ENCODE results near the gene TSHZ2. TPM values are rescaled to one million over a fixed set of nuclear protein-coding genes. Genes with fewer than 3 reads are reported as not detected.

TSHZ2 gene
- total RNA-seq, 1 experiment from 2014 or later, result 0.07 TPM

DNA sequence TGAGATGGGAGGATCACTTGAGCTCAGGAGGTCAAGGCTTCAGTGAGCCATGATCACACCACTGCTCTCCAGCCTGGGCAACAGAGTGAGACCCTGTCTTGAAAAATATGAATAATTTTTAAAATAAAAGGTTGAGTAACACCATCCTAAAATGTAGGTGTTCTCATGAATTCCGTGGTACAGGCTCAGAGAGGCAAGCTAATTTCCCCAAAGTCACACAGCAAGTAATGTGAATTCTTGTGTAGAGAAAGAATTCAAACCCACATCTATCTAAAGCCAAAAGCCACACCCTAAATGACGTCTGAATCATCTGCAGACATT, 541.0 kb downstream of the TSHZ2 start:
- ATAC-seq, result no peak
- CTCF ChIA-PET, result no interaction called here
- TF ChIP-seq SIN3A (IDR thresholded peaks at IDR 0.05; ENCODE audit: low read depth) (no peak), SRF (IDR thresholded peaks at IDR 0.05; ENCODE audit: low read depth) (no peak), POLR2A (IDR thresholded peaks at IDR 0.05; ENCODE audit: borderline replicate concordance, extremely low read depth, insufficient read depth, insufficient read length) (no peak), POLR2AphosphoS5 (IDR thresholded peaks at IDR 0.05; ENCODE audit: low read depth, low read length) (no peak), JUND (IDR thresholded peaks at IDR 0.05) (no peak)
- 0 out of 4 replicates have a peak, but pooled peaks cover 0 to 3% of the 10 kb centered on the region in 2 experiments for H3K4me1 ChIP-seq (ENCODE audit: control insufficient read depth in 1 of 2, insufficient read depth in 2 of 2, low read length in 2 of 2)
- DNase-seq (ENCODE audit: low read depth, low spot score), result no peak
- no TSS peak for BruUV-seq (replicated peaks)
- H3K4me2 ChIP-seq (ENCODE audit: low read length), result no peak overlapping the region
- no peak overlapping the region for H3K27ac ChIP-seq (ENCODE audit: low read depth, low read length)
- no peaks in the 10 kb centered on the region for H3K36me3 ChIP-seq (ENCODE audit: control insufficient read depth in 1 of 2, insufficient read depth in 2 of 2, low read length in 2 of 2)
- H3K79me2 ChIP-seq (ENCODE audit: insufficient read depth, low read length), result no peaks in the 10 kb centered on the region
- no peaks in the 10 kb centered on the region for H3K27me3 ChIP-seq (ENCODE audit: insufficient read depth, low read length)
- no peak overlapping the region for H2AFZ ChIP-seq (ENCODE audit: low read depth, low read length, poor library complexity, severe bottlenecking)
- no peaks in the 10 kb centered on the region for H4K20me1 ChIP-seq (ENCODE audit: insufficient read depth)
- no peaks in the 10 kb centered on the region for H3K9me3 ChIP-seq (ENCODE audit: control insufficient read depth in 1 of 2, insufficient read depth in 1 of 2, low read depth in 1 of 2, low read length in 2 of 2)
- POLR2A ChIA-PET, result no interaction called here
- RAD21 ChIA-PET (ENCODE audit: low non-redundant PET in 1 of 2, low total read pairs in 2 of 2, uncharacterized antibody in 2 of 2, unreplicated experiment in 2 of 2), result no interaction called here
- intact Hi-C loops (cut with micrococcal nuclease), result no loop called here
- H3K9me2 ChIP-seq (ENCODE audit: insufficient read depth), result no peaks in the 10 kb centered on the region
- H3K4me3 ChIP-seq (replicated peaks in 1 of 2; ENCODE audit: low read depth in 1 of 2, low read length in 2 of 2), result no peak overlapping the region
- no peak overlapping the region for H3K9ac ChIP-seq (ENCODE audit: low read length)

GRCh38 chr20:53513489-53514298, 541.5 kb downstream of the TSHZ2 start:
- no peaks in the 10 kb centered on the region for H3K9me2 ChIP-seq (ENCODE audit: insufficient read depth)
- no peak for DNase-seq (ENCODE audit: low read depth, low spot score)
- no peak overlapping the region for H3K27ac ChIP-seq (ENCODE audit: low read depth, low read length)
- no peak overlapping the region for H3K4me3 ChIP-seq (replicated peaks in 1 of 2; ENCODE audit: low read depth in 1 of 2, low read length in 2 of 2)
- H3K4me1 ChIP-seq (ENCODE audit: control insufficient read depth in 1 of 2, insufficient read depth in 2 of 2, low read length in 2 of 2), result 0 out of 4 replicates have a peak, but pooled peaks cover 0 to 3% of the 10 kb centered on the region in 2 experiments
- no peaks in the 10 kb centered on the region for H3K36me3 ChIP-seq (ENCODE audit: control insufficient read depth in 1 of 2, insufficient read depth in 2 of 2, low read length in 2 of 2)
- no peaks in the 10 kb centered on the region for H4K20me1 ChIP-seq (ENCODE audit: insufficient read depth)
- intact Hi-C loops (cut with micrococcal nuclease), result no loop called here
- no peak for ATAC-seq
- ChIA-PET RAD21 (ENCODE audit: low non-redundant PET in 1 of 2, low total read pairs in 2 of 2, uncharacterized antibody in 2 of 2, unreplicated experiment in 2 of 2) (no interaction called here), POLR2A (no interaction called here), CTCF (no interaction called here)
- no peaks in the 10 kb centered on the region for H3K27me3 ChIP-seq (ENCODE audit: insufficient read depth, low read length)
- no TSS peak for BruUV-seq (replicated peaks)
- H3K9ac ChIP-seq (ENCODE audit: low read length), result no peak overlapping the region
- H3K4me2 ChIP-seq (ENCODE audit: low read length), result no peak overlapping the region
- no peaks in the 10 kb centered on the region for H3K79me2 ChIP-seq (ENCODE audit: insufficient read depth, low read length)
- no peak overlapping the region for H2AFZ ChIP-seq (ENCODE audit: low read depth, low read length, poor library complexity, severe bottlenecking)
- H3K9me3 ChIP-seq (ENCODE audit: control insufficient read depth in 1 of 2, insufficient read depth in 1 of 2, low read depth in 1 of 2, low read length in 2 of 2), result no peaks in the 10 kb centered on the region
- TF ChIP-seq ATF3 (IDR thresholded peaks at IDR 0.05) (no peak), FOSL1 (IDR thresholded peaks at IDR 0.05; ENCODE audit: low read depth) (no peak), SP1 (IDR thresholded peaks at IDR 0.05; ENCODE audit: low read depth) (no peak), EZH2phosphoT487 (IDR thresholded peaks at IDR 0.05; ENCODE audit: borderline replicate concordance) (no peak), TCF7L2 (IDR thresholded peaks at IDR 0.05; ENCODE audit: borderline replicate concordance, extremely low read depth, insufficient read depth, insufficient read length) (no peak), RAD21 (IDR thresholded peaks at IDR 0.05; ENCODE audit: low read depth) (no peak), SIN3A (IDR thresholded peaks at IDR 0.05; ENCODE audit: low read depth) (no peak), SRF (IDR thresholded peaks at IDR 0.05; ENCODE audit: low read depth) (no peak), JUND (IDR thresholded peaks at IDR 0.05) (no peak), EGR1 (IDR thresholded peaks at IDR 0.05; ENCODE audit: low read depth) (no peak), ZNF274 (IDR thresholded peaks at IDR 0.05; ENCODE audit: low read depth, low read length) (no peak), ZBTB33 (IDR thresholded peaks at IDR 0.05; ENCODE audit: extremely low read depth, insufficient replicate concordance, low read length) (no peak)
- TF ChIP-seq, protein P1, sequence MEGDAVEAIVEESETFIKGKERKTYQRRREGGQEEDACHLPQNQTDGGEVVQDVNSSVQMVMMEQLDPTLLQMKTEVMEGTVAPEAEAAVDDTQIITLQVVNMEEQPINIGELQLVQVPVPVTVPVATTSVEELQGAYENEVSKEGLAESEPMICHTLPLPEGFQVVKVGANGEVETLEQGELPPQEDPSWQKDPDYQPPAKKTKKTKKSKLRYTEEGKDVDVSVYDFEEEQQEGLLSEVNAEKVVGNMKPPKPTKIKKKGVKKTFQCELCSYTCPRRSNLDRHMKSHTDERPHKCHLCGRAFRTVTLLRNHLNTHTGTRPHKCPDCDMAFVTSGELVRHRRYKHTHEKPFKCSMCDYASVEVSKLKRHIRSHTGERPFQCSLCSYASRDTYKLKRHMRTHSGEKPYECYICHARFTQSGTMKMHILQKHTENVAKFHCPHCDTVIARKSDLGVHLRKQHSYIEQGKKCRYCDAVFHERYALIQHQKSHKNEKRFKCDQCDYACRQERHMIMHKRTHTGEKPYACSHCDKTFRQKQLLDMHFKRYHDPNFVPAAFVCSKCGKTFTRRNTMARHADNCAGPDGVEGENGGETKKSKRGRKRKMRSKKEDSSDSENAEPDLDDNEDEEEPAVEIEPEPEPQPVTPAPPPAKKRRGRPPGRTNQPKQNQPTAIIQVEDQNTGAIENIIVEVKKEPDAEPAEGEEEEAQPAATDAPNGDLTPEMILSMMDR (IDR thresholded peaks at IDR 0.05 in 2 of 3, conservative IDR thresholded peaks at IDR 0.05 in 1 of 3; ENCODE audit: borderline replicate concordance in 1 of 3, insufficient read depth in 1 of 3, low read depth in 2 of 3, low read length in 2 of 3), result no peak

All from HCT116 (cell line).